ENCODE data around the gene ALPI. TPM values are rescaled to one million over a fixed set of nuclear protein-coding genes. Genes with fewer than 3 reads are reported as not detected.
"Not testable (repeated sequence)": the region's sequence is repeated elsewhere in the genome, so short reads cannot be mapped to it uniquely, and the experiment has no call there.

The ALPI gene
- total and polyA plus RNA-seq, 2 donors (not counting 1 experiment from before 2014, with no cell fraction given) = not detected

GRCh38 chr2:232443669-232444408, 12.1 kb upstream of the ALPI start:
- not testable (repeated sequence) for H3K79me2 ChIP-seq (ENCODE audit: control insufficient read depth, insufficient read depth, low read length); H3K9me3 ChIP-seq (ENCODE audit: control insufficient read depth, insufficient read depth, low read depth, low read length); DNase-seq (ENCODE audit: low read depth in 2 of 2); H3K4me2 ChIP-seq (ENCODE audit: extremely low read depth, insufficient read depth, low read length); H2AFZ ChIP-seq (ENCODE audit: low read length); H3K4me1 ChIP-seq (ENCODE audit: control insufficient read depth, extremely low read depth, insufficient read depth, low read length); H3K36me3 ChIP-seq (ENCODE audit: control insufficient read depth, insufficient read depth, low read length); H3K27me3 ChIP-seq (ENCODE audit: control insufficient read depth, insufficient read depth, low read length); H3K4me3 ChIP-seq (replicated peaks in 1 of 4; ENCODE audit: control extremely low read depth in 1 of 4, insufficient read depth in 1 of 4, low read depth in 3 of 4, low read length in 4 of 4); H3K27ac ChIP-seq (ENCODE audit: insufficient read depth, low read length); H4K20me1 ChIP-seq (ENCODE audit: control insufficient read depth, extremely low read depth, insufficient read depth, low read length); H3K9ac ChIP-seq (ENCODE audit: insufficient read depth, low read length)

DNA sequence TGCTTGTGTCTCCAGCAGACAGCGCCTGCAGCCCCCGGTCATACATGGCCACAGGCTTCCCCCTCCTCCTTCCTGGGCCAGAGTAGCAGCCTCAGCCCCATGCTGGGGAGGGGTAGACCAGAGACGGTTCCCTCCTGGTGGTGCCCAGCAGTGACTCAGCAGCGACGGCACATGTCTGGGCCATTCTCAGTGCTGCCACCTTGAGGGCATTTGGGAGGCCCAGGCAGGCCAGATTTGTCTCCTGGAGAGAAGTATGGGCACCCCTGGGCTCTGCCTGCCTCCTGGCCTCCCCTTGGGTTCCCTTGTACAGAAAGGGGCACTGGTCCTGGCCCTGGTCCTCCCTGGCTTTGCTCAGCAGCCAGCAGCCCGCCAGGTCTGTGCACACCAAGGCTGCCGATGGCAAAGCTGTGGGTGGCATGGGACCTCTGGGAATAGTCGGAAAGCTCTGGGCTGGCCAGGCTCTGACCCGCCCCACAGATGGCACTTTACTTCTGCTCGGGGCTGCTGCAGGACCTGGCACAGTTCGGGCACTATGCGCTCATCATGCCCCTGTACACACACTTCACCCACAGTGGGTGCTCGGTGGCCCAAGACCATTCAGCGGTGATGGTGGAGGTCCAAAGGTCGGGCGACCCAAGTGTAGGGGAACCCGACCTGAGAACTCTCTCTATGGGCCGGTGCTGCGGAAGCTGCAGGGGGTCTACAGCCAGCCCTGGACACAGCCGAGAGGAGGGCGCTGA, 11.4 kb upstream of the ALPI start:
- Histone ChIP-seq H3K27me3 (ENCODE audit: control insufficient read depth, insufficient read depth, low read length) (no peaks in the 10 kb centered on the region), H3K4me1 (ENCODE audit: control insufficient read depth, extremely low read depth, insufficient read depth, low read length) (no peaks in the 10 kb centered on the region), H4K20me1 (ENCODE audit: control insufficient read depth, extremely low read depth, insufficient read depth, low read length) (no peaks in the 10 kb centered on the region), H3K36me3 (ENCODE audit: control insufficient read depth, insufficient read depth, low read length) (no peaks in the 10 kb centered on the region), H3K4me3 (replicated peaks in 1 of 4; ENCODE audit: control extremely low read depth in 1 of 4, insufficient read depth in 1 of 4, low read depth in 3 of 4, low read length in 4 of 4) (no peak overlapping the region), H2AFZ (ENCODE audit: low read length) (no peak overlapping the region), H3K9ac (ENCODE audit: insufficient read depth, low read length) (no peak overlapping the region), H3K4me2 (ENCODE audit: extremely low read depth, insufficient read depth, low read length) (no peak overlapping the region), H3K27ac (ENCODE audit: insufficient read depth, low read length) (no peak overlapping the region), H3K79me2 (ENCODE audit: control insufficient read depth, insufficient read depth, low read length) (no peaks in the 10 kb centered on the region), H3K9me3 (ENCODE audit: control insufficient read depth, insufficient read depth, low read depth, low read length) (no peaks in the 10 kb centered on the region)
- TF ChIP-seq EZH2 (IDR thresholded peaks at IDR 0.05; ENCODE audit: low read length, missing control alignments) (no peak), CTCF (conservative IDR thresholded peaks at IDR 0.05 in 1 of 2, IDR thresholded peaks at IDR 0.05 in 1 of 2; ENCODE audit: low read depth in 1 of 2, low read length in 2 of 2) (peak; percentile 42 to 64)
- peak; percentile 42 to 45 for DNase-seq (ENCODE audit: low read depth in 2 of 2)

DNA sequence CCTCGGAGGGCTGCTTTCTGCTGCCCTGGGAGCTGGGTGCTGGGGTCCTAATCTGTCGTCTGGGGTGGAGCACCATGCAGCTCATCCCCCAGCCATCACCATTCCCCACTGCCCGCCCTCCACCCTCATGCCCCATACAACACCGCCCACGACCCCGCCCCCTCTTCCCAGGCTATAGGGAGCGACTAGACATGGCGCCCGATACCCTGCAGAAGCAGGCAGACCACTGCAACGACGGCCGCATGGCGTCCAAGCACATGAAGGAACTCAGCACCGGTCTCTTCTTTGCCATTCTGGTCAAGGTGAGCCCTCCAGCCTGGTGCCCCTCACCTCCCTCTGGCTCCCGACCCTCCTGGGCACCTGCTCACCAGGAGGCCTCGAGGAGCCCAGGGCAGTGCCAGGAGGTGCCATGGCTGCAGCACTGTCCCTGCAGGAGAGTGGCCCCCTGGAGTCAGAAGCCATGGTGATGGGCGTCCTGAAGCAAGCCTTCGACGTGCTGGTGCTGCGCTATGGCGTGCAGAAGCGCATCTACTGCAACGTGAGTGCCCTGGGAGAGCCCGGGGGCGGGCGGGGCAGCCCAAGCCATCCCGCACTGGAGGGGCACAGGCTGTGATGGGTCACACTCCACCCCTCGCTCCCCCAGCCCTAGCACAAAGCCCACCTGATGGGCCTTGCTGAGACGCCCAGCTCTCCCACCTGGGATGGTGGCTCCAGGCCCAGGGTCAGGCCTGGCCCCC, 10.6 kb upstream of the ALPI start:
- H3K36me3 ChIP-seq (ENCODE audit: control insufficient read depth, insufficient read depth, low read length); H3K27me3 ChIP-seq (ENCODE audit: control insufficient read depth, insufficient read depth, low read length); H2AFZ ChIP-seq (ENCODE audit: low read length); H4K20me1 ChIP-seq (ENCODE audit: control insufficient read depth, extremely low read depth, insufficient read depth, low read length); H3K9ac ChIP-seq (ENCODE audit: insufficient read depth, low read length); H3K4me2 ChIP-seq (ENCODE audit: extremely low read depth, insufficient read depth, low read length); H3K4me3 ChIP-seq (replicated peaks in 1 of 4; ENCODE audit: control extremely low read depth in 1 of 4, insufficient read depth in 1 of 4, low read depth in 3 of 4, low read length in 4 of 4); DNase-seq (ENCODE audit: low read depth in 2 of 2); H3K9me3 ChIP-seq (ENCODE audit: control insufficient read depth, insufficient read depth, low read depth, low read length); H3K27ac ChIP-seq (ENCODE audit: insufficient read depth, low read length); H3K79me2 ChIP-seq (ENCODE audit: control insufficient read depth, insufficient read depth, low read length); H3K4me1 ChIP-seq (ENCODE audit: control insufficient read depth, extremely low read depth, insufficient read depth, low read length): not testable (repeated sequence)

Data from fibroblast of lung (primary cell).